Measurements from ENCODE around the gene SPPL2B.
"Not testable (repeated sequence)": the region's sequence is repeated elsewhere in the genome, so short reads cannot be mapped to it uniquely, and the experiment has no call there.

SPPL2B gene

DNA sequence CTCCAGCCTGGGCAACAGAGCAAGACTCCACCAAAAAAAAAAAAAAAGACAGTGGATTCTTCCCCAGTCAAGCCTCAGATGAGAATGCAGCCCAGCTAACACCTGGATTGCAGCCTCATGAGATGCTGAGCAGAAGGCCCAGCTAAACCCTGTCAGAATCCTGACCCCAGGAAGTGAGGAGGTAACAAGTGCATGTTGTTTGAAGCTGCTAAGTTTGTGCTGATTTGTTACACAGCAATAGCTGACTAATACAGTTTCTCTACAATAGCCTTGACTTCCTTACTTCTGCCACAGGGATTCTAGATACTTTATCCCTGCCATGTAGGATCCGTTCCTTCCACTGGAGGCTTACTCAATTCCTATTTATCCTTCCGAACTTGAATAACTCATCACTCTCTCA lies 52.1 kb downstream of the SPPL2B start:
- FAIRE-seq (no peak), DNase-seq (ENCODE audit: low spot score) (no peak)

DNA sequence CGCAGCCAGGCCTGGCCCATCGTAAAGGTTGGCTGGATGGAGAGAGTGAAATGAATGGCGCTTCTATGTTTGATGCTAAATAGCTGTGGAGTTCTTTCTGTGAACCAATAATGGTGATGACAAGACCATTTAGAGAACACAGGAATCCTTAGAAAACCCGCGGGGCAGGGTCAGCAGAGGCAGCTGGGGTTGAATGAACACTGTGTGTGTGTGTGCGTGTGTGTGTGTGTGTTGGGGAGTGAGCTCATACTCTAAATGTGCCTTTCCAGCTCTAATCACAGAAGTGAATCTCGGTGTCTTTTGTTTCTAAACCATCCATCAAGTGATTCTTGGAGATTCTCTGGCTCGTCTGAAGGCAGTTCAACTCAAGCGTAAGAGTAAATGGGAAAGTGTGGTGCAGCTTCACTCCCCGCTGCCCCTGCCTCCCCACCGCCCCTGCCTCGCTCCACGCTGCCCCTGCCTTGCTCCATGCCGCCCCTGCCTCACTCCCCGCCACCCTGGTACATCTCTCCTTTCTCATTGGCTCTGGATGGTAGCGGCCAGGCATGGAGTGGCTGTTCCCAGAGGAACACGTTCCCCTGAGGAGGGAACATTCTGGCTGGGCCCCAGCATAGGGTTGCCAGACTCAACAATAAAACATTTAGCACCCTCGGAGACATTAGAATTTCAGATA lies 52.8 kb downstream of the SPPL2B start:
- no peak for DNase-seq (ENCODE audit: low spot score)
- FAIRE-seq: no peak

DNA sequence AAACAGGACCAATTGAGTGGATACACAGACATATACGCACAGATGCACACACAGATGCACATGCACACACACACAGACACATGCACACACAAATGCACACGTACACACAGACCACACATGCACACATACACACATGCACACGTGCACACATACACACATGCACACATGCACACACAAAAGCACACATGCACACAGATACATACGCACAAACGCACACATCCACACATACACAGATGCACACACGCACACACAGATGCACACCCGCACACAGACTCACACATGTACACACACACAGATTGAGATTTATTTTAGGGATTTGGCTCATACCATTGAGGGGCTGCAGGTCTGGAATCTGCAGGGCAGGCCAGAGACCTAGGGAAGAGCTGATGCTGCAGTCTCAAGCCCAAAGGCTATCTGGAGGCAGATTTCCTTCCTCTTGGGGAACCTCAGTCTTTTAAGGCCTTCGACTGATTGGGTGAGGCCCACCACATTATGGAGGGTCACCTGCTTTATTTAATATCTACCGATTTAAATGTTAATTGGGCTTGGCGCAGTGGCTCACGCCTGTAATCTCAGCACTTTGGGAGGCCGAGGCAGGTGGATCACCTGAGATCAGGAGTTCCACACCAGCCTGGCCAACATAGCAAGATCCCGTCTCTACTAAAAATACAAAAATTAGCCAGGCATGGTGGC lies 54.2 kb downstream of the SPPL2B start:
- no peak for DNase-seq (ENCODE audit: low spot score)
- FAIRE-seq: no peak

DNA sequence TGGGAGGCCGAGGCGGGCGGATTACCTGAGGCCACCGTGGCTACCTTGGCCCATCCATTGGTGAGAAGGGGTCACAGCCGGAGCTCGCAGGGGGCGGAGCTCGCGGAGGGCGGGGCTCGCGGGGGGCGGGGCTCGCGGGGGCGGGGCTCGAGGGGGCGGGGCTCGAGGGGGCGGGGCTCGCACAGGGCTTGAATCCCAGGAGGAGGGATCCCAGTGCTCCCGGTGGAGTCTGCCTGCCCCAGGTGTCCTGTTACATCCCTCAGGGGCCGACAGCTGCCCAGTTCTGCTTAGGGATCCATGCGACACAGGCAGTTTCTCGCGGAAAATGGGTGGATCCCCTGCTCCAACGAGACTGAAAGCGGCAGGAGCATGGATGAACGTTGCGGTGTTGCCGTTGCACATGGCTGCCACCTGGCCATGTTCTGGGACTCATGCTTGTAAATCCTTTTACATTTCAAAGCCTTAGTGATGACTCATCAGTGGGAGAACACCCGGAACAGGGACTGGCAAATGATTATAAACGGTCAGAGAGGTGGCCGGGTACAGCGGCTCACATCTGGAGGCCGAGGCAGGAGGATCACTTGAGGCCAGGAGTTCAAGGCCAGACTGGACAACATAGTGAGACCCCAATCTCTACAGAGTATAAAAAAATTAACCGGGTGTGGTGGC lies 56.7 kb downstream of the SPPL2B start:
- DNase-seq (ENCODE audit: low spot score) (peak; percentile 82), FAIRE-seq (peak; percentile 74)

DNA sequence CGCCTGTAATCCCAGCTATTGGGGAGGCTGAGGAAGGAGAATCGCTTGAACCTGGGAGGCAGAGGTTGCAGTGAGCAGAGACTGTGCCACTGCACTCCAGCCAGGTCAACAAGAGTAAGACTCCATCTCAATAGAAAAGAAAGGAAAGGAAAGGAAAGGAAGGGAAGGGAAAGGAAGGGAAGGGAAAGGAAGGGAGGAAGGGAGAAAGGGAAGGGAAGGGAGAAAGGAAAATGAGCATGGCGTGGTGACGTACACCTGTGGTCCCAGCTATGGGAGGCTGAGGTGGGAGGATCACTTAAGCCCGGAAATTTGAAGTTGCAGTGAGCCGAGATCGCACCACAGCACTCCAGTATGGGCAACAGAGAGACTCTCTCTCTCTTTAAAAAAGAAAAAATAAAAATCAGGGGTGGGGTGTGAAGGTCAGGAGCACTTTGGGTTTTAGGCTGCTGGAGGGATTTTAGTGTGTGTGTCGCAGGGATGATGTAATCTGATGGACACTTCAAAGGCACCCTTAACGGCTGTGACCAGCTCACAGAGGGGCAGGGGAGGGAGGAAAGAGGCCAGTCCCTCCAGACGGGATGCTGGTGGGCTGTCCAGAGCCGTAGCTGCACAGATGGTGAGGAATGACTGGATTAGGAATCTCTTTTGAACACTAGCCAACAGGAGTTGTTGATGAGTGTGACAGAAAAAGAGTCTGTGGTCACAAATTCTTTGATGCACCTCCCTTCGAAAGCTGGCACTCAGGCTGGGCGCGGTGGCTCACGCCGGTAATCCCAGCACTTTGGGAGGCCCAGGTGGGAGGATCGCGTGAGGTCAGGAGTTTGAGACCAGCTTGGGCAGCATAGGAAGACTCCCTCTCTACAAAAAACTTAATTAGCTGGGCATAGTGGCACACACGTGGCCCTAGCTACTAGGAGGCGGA lies 59.1 kb downstream of the SPPL2B start:
- FAIRE-seq: no peak

DNA sequence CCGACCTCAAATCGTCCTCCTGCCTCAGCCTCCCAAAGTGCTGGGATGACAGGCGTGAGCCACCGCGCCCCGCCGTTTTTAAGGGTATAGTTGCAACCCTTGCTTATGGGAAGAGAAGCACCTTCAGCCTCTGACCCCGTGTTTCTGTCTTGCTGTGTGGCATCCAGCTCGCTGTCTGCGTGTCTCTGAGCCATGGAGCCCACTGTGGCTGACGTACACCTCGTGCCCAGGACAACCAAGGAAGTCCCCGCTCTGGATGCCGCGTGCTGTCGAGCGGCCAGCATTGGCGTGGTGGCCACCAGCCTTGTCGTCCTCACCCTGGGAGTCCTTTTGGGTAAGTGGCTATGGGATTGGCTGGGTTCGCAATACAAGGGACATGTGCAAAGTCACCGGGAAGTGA lies 61.1 kb downstream of the SPPL2B start:
- DNase-seq (ENCODE audit: low spot score) (no peak), FAIRE-seq (no peak)

More for the DNA sequence above, 59.1 kb downstream of the SPPL2B start:
- peak; percentile 29 for DNase-seq (ENCODE audit: low spot score)

DNA sequence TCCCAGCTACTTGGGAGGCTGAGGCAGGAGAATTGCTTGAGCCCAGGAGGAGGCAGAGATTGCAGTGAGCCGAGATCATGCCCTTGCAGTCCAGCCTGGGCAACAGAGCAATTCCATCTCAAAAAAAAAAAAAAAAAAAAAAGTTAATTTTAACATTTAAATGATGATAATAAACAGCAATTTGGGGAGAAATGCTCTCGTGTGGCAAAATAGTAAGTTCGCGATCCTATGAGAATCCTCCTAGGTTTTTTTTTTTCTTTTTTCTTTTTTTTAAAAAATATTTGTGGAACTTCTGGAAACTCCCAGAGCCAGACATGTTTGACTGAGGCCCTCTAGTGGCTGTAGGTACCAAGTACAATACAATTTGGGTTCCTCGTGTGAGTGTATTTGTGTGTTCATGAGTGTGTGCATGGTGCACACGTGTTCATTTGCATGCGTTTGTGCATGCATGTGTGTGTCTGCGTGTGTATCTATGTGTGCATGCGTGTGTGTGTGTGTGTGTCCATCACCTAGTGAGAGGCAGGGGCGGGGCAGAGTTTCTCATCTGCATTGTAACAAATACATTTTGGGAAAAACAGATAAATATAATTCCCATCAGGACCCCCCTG lies 62.7 kb downstream of the SPPL2B start:
- peak; percentile 40 for DNase-seq (ENCODE audit: low spot score)
- no peak for FAIRE-seq

DNA sequence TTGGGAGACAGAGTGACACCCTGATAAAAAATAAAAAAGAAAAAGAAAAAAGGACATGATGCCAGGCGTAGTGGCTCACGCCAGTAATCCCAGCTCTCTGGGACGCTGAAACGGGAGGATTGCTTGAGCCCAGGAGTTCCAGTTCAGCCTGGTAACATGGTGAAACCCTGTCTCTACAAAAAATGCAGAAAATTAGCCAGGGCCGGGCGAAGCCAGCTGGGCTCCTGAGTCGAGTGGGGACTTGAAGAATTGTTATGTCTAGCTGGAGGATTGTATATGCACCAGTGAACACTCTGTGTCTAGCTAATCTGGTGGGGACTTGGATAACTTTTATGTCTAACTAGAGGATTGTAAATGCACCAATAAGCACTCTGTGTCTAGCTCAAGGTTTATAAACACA lies 63.9 kb downstream of the SPPL2B start:
- DNase-seq (ENCODE audit: low spot score) (no peak), FAIRE-seq (no peak)

DNA sequence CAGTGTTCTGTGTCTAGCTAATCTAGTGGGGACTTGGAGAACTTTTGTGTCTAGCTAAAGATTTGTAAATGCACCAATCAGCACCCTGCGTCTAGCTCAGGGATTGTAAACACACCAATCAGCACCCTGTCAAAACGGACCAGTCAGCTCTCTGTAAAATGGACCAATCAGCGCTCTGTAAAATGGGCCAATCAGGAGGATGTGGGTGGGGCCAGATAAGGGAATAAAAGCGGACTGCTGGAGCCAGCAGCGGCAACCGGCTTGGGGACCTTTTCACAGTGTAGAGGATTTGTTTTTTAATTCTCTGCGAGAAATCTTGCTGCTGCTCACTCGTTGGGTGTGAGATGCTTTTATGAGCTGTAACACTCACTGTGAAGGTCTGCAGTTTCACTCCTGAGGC lies 64.4 kb downstream of the SPPL2B start:
- not testable (repeated sequence) for DNase-seq (ENCODE audit: low spot score); FAIRE-seq

DNA sequence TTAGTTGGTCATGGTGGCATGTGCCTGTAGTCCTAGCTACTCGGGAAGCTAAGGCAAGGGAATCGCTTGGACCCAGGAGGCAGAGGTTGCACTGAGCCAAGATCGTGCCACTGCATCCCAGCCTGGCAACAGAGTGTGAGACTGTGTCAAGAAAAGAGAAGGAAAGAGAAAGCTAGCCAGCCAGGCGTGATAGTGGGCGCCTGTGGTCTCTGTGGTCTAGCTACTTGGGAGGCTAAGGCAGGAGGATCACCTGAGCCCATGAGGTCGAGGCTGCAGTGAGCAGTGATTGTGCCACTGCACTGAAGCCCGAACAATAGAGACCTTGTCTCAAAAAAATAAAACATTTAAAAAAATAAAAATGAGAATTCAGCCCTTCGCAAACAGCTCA lies 65.6 kb downstream of the SPPL2B start:
- FAIRE-seq: no peak
- no peak for DNase-seq (ENCODE audit: low spot score)

DNA sequence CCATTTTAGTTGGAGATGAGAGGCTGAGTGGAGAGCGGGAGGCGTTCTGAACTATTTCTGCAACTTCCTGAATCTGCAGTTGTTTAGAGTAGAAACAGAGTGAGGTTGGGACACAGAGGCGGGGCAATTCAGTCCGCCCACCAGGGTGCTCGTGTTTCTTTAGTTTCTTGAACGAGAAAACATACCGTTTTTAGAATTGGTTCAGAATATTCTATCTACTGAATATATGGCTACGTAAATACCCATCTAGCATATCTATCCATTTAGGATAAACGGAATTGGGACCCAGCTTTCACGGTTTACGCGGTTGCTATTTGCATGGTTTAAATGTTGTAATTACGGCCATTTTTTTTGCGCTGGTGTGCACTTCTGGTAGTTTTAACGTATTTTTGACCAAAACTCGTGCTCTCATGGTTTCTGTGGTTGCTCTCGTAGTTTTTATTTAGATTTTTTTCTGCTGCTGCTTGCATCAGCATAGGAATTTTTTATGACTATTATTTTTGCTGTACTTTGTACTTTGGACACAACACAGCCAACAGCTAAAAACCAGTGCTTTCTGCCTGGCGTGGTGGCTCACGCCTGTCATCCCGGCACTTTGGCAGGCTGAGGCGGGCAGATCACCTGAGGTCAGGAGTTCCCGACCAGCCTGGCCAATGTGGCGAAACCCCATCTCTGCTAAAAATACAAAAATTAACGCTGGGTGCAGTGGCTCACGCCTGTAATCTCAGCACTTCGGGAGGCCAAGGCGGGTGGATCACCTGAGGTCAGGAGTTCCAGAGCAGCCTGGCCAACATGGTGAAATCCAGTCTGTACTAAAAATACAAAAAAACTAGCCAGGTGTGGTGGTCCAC lies 66.2 kb downstream of the SPPL2B start:
- FAIRE-seq: no peak
- DNase-seq (ENCODE audit: low spot score): no peak

DNA sequence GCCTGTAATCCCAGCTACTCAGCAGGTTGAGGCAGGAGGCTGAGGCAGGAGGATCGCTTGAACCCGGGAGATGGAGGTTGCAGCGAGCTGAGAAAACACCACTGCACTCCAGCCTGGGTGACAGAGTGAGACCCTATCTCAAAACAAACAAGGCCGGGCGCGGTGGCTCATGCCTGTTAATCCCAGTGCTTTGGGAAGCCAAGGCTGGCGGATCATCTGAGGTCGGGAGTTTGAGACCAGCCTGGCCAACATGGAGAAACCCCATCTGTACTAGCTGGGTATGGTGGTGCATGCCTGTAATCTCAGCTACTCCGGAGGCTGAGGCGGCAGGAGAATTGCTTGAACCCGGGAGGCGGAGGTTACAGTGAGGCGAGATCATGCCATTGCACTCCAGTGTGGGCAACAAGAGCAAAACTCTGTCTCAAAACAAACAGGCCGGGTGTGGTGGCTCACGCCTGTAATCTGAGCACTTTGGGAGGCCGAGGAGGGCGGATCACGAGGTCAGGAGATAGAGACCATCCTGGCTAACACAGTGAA lies 66.9 kb downstream of the SPPL2B start:
- DNase-seq (ENCODE audit: low spot score); FAIRE-seq: not testable (repeated sequence)

DNA sequence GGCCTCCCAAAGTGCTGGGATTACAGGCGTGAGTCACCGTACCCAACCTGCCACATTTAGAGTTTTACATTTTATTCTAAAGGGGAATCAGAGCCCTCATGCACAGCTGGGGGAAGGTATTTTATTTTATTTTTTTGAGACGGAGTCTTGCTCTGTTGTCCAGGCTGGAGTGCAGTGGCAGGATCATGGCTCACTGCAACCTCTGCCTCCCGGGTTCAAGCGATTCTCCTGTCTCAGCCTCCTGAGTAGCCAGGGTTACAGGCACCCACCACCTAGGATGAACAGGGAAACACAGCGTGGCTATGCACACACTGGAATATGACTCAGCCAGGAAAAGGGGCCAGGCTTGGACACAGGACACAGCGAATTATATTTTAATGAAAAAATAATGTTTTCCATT lies 68.7 kb downstream of the SPPL2B start:
- DNase-seq (ENCODE audit: low spot score); FAIRE-seq: not testable (repeated sequence)

DNA sequence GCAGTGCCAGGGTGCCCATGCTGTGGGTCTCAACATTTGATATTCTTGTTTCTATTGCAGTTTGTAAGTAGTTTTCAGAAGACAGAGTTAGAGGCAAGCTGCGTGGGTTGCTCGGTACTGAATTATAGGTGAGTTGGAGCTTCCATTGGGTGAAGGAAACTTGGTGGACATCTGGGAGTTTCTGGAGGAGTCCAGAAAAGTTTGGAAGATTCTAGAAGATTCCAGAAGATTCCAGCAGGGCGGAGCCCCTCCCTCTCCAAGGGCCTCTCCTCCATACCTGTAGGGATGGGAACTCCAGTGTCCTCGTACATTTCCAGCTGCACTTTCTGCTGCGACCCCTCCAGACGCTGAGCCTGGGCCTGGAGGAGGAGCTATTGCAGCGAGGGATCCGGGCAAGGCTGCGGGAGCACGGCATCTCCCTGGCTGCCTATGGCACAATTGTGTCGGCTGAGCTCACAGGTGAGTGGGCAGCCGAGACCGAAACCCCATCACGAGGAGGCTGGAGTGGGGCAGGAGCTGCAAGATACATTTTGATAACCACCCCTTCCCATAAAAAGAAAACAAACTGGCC lies 70.3 kb downstream of the SPPL2B start:
- FAIRE-seq (no peak), DNase-seq (ENCODE audit: low spot score) (no peak)

DNA sequence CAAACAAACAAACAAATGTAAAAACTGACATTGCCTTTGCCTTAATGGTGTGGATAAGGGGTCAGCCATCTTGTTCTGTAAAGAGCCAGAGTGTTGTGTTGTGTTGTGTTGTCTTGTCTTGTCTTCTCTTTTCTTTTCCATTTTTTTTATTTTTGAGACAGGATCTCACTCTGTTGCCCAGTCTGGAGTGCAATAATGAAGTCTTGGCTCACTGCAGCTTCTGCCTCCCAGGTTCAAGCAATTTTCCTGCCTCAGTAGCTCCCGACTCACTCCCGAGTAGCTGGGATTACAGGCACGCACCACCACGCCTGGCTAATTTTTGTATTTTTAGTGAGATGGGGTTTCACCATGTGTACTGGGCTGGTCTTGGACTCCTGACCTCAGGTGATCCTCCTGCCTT lies 71.1 kb downstream of the SPPL2B start:
- DNase-seq (ENCODE audit: low spot score): no peak
- no peak for FAIRE-seq

All from urothelium cell line (cell line).